OCI-LY7 (cell line): ENCODE measurements around the gene NOP9. TPM values are rescaled to one million over a fixed set of nuclear protein-coding genes. Genes with fewer than 3 reads are reported as not detected.

Experiments used
- BruUV-seq: library from RNA; stranded (reverse); fragments of 400-500 nt; replicated peaks from 2 replicates; lab custom pipeline; 2021; lab: Mats Ljungman, UMichigan
- CTCF ChIA-PET: fragments of 300-600 bp; sonication (Branson Sonifier 250); formaldehyde crosslinking; loops from one replicate; lab custom pipeline; 2022; ENCODE audit warnings: antibody characterized with exemption; ENCODE audit not compliant: unreplicated experiment; lab: Charles Lee
- POLR2A ChIA-PET: fragments of 300-600 bp; sonication (Branson Sonifier 250); formaldehyde crosslinking; loops from one replicate; lab custom pipeline; 2022; ENCODE audit warnings: antibody characterized with exemption; lab: Charles Lee
- DNase-seq: peaks from one replicate; pipeline ENCODE4 v3.0.0-alpha.2; 2015; ENCODE audit warnings: low spot score
- H2AFZ ChIP-seq: fragments of 200-600 bp; sonication (generic), shearing (Covaris generic); 2 replicates; pipeline ENCODE4 v1.6.1; 2014; ENCODE audit warnings: mild to moderate bottlenecking, antibody characterized with exemption, low read length, moderate library complexity
- H3K27ac ChIP-seq: fragments of 200-600 bp; sonication (generic); 2 replicates; pipeline ENCODE4 v1.5.1; 2014; ENCODE audit warnings: mixed run types, low read depth, mild to moderate bottlenecking, moderate library complexity, low read length, inconsistent platforms; ENCODE audit not compliant: poor library complexity, severe bottlenecking
- H3K36me3 ChIP-seq: fragments of 200-600 bp; sonication (generic); 2 replicates; pipeline ENCODE4 v1.6.1; 2014; ENCODE audit warnings: mild to moderate bottlenecking, antibody characterized with exemption, low read length, moderate library complexity, mixed read lengths; ENCODE audit not compliant: insufficient read depth
- H3K4me1 ChIP-seq: fragments of 200-600 bp; sonication (generic); 2 replicates; pipeline ENCODE4 v1.5.1; 2014; ENCODE audit warnings: mild to moderate bottlenecking, low read length; ENCODE audit not compliant: insufficient read depth, poor library complexity, severe bottlenecking
- H3K4me2 ChIP-seq: fragments of 200-600 bp; sonication (generic); 2 replicates; pipeline ENCODE4 v1.6.1; 2014; ENCODE audit warnings: mild to moderate bottlenecking, low read length
- H3K4me3 ChIP-seq: fragments of 200-600 bp; sonication (generic); 2 replicates; pipeline ENCODE4 v1.5.1; 2014; ENCODE audit warnings: mild to moderate bottlenecking, low read depth, low read length; ENCODE audit not compliant: poor library complexity, severe bottlenecking
- H3K79me2 ChIP-seq: fragments of 200-600 bp; sonication (generic); 2 replicates; pipeline ENCODE4 v1.6.1; 2016; ENCODE audit warnings: low read depth, mild to moderate bottlenecking, low read length, moderate library complexity, mixed read lengths; ENCODE audit not compliant: insufficient read depth
- H3K9me2 ChIP-seq: fragments of 200-600 bp; sonication (generic); 2 replicates; pipeline ENCODE4 v1.6.1; 2016; ENCODE audit warnings: mild to moderate bottlenecking, low read length, mixed read lengths; ENCODE audit not compliant: insufficient read depth
- H3K9me3 ChIP-seq: fragments of 200-600 bp; sonication (generic); 2 replicates; pipeline ENCODE4 v1.6.1; 2014; ENCODE audit warnings: mild to moderate bottlenecking, mixed run types, low read length, mixed read lengths
- H4K20me1 ChIP-seq: fragments of 200-600 bp; sonication (generic); 2 replicates; pipeline ENCODE4 v1.6.1; 2014; ENCODE audit warnings: mild to moderate bottlenecking, antibody characterized with exemption, low read length, moderate library complexity, mixed read lengths; ENCODE audit not compliant: insufficient read depth
- EZH2phosphoT487 ChIP-seq: fragments of 200-600 bp; sonication (generic); IDR thresholded peaks from 2 replicates; pipeline ENCODE4 v1.6.1; 2018; ENCODE audit warnings: low read depth, borderline replicate concordance, mild to moderate bottlenecking, mixed run types, antibody characterized with exemption, low read length, moderate library complexity, mixed read lengths
- intact Hi-C: fragments of 100-400 bp; cut with micrococcal nuclease; formaldehyde crosslinking; loops from one replicate; pipeline ENCODE4 v1.10.0; 2022; ENCODE audit not compliant: unreplicated experiment
- total RNA-seq, 2 experiments: library from RNA; depleted of rRNA in 1 of 2; stranded (reverse); fragments of >200 nt in 1 of 2; shearing (Covaris generic) in 1 of 2; gene quantifications; 2 replicates each; pipeline ENCODE4 v1.2.3, GENCODE V29; 2014 to 2022
- TF ChIP-seq, protein P1 (sequence below): fragments of 200-600 bp; sonication (generic); conservative IDR thresholded peaks from 2 replicates; pipeline ENCODE4 v1.5.1; 2014; ENCODE audit warnings: mild to moderate bottlenecking, antibody characterized with exemption, low read length, moderate library complexity, mixed read lengths

The NOP9 gene
- total RNA-seq, 2 experiments from 2014 or later = 33.2 to 52.6 TPM

DNA sequence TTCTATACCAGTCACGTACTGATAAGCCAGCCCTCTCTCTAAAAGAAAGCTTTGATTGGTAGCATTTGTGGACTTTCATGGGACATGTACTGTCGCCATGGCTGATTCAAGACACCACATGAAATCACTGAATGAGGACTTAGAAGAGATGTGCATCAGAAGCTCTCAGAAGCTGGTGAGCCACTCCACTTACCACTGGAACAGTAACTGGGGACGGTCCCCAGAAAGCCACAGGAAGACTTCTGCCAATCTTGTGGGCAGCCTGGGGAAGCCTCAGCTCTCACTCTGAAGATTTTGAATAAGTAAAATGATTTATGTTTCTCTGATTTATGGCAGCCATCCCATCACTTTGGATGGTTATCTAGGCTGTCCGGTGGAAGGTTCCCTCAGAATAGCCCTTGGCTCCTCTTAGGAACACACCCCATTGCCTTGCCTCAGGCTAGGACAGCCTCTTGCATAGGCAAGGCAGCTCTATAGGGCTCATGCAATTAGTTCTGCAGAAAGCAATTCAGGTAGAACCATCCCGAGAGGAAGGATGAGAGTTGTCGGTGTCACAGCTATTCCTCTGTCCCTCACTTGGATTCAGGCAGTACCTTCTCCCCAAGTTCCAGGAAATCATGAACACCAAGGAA lies 9.9 kb upstream of the NOP9 start:
- Histone ChIP-seq H4K20me1 (no peaks in the 10 kb centered on the region), H3K4me1 (no peaks in the 10 kb centered on the region), H3K36me3 (peaks cover 20% of the 10 kb centered on the region), H3K79me2 (no peaks in the 10 kb centered on the region), H3K4me3 (no peak overlapping the region), H3K9me2 (no peaks in the 10 kb centered on the region), H3K4me2 (no peak overlapping the region), H2AFZ (no peak overlapping the region), H3K27ac (no peak overlapping the region), H3K9me3 (no peaks in the 10 kb centered on the region)
- no peak for DNase-seq
- no TSS peak for BruUV-seq
- ChIA-PET POLR2A (interaction anchor here (0.9 kb wide), 1 partner anchor 43 kb away, joined by 4 read pairs; no protein-coding TSS in a partner anchor), CTCF (interaction anchor here (0.9 kb wide), 1 partner anchor 14 kb away, joined by 3 read pairs; no protein-coding TSS in a partner anchor)
- TF ChIP-seq, protein P1, sequence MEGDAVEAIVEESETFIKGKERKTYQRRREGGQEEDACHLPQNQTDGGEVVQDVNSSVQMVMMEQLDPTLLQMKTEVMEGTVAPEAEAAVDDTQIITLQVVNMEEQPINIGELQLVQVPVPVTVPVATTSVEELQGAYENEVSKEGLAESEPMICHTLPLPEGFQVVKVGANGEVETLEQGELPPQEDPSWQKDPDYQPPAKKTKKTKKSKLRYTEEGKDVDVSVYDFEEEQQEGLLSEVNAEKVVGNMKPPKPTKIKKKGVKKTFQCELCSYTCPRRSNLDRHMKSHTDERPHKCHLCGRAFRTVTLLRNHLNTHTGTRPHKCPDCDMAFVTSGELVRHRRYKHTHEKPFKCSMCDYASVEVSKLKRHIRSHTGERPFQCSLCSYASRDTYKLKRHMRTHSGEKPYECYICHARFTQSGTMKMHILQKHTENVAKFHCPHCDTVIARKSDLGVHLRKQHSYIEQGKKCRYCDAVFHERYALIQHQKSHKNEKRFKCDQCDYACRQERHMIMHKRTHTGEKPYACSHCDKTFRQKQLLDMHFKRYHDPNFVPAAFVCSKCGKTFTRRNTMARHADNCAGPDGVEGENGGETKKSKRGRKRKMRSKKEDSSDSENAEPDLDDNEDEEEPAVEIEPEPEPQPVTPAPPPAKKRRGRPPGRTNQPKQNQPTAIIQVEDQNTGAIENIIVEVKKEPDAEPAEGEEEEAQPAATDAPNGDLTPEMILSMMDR = no peak
- TF ChIP-seq EZH2phosphoT487 = no peak
- intact Hi-C loops = no loop called here

DNA sequence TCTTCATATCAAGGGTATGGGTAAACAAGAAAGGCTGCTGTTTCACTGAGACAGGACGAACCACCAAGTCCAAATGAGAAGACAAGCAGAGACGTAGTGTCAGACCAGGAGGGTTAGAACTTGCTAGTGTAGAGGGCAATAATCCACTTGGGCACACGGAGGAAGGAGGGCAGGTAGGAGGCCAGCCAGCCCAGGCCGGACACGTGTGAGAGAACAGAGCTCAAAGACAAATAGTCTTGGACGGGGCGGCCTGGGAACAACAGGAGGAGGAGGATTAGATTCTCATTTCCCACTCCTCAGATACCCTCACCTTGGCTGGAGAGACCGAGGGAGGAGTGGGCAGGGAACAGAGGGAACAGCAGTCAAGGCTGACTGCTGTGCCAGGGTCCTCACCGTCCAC lies 8.9 kb upstream of the NOP9 start:
- no peak overlapping the region for H2AFZ ChIP-seq
- H3K4me1 ChIP-seq = no peaks in the 10 kb centered on the region
- H3K9me2 ChIP-seq = no peaks in the 10 kb centered on the region
- no TSS peak for BruUV-seq
- DNase-seq = no peak
- intact Hi-C loops = no loop called here
- POLR2A ChIA-PET = interaction anchor here (0.9 kb wide), 1 partner anchor 44 kb away, joined by 4 read pairs; no protein-coding TSS in a partner anchor
- no peak overlapping the region for H3K4me3 ChIP-seq
- no peak for TF ChIP-seq EZH2phosphoT487
- TF ChIP-seq, protein P1 = no peak
- H3K4me2 ChIP-seq = no peak overlapping the region
- no peaks in the 10 kb centered on the region for H3K79me2 ChIP-seq
- H4K20me1 ChIP-seq = no peaks in the 10 kb centered on the region
- no peak overlapping the region for H3K27ac ChIP-seq
- H3K36me3 ChIP-seq = peaks cover 28% of the 10 kb centered on the region
- CTCF ChIA-PET = interaction anchor here (0.9 kb wide), 1 partner anchor 15 kb away, joined by 3 read pairs; no protein-coding TSS in a partner anchor
- H3K9me3 ChIP-seq = no peaks in the 10 kb centered on the region
